ENCODE results near the gene LINC01488.

LINC01488 gene

DNA sequence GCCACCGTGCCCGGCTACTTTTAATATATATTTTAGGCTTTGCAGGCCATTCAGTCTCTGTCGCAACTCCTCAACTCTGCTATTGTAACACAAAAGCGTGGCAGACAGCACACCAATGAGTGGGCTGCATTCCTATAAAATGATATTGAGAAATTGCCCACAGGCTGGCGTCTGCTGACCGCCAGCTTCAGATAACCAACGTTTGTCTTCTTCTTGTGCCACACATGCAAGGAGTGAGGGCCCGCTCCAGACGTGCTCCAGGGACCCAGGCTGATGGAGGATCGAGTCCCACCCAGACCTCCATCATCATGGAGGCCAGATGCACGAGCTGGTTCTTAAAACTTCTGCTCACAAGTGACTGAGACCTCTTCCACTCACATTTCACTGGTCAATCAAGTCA is 35.4 kb upstream of the LINC01488 start:
- DNase-seq, result no peak

DNA sequence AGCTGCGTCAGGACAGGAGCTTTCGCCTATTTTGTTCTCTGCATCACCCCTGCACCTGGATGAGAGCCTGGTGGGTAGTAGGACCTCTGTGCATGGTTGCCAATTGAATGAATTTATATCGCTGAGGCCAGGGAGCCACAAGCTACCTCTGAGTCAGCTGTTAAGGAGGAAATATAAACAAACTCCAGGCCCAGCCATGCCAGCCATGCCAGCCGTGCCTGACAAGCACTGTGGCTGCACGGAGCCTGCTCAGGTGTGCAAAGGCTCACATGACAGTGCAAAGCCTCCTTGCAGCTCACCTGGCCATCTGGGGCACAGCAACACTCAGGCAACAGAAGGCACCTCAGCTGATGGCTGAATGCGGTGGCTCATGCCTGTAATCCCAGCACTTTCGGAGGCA is 33.7 kb upstream of the LINC01488 start:
- DNase-seq, result no peak

DNA sequence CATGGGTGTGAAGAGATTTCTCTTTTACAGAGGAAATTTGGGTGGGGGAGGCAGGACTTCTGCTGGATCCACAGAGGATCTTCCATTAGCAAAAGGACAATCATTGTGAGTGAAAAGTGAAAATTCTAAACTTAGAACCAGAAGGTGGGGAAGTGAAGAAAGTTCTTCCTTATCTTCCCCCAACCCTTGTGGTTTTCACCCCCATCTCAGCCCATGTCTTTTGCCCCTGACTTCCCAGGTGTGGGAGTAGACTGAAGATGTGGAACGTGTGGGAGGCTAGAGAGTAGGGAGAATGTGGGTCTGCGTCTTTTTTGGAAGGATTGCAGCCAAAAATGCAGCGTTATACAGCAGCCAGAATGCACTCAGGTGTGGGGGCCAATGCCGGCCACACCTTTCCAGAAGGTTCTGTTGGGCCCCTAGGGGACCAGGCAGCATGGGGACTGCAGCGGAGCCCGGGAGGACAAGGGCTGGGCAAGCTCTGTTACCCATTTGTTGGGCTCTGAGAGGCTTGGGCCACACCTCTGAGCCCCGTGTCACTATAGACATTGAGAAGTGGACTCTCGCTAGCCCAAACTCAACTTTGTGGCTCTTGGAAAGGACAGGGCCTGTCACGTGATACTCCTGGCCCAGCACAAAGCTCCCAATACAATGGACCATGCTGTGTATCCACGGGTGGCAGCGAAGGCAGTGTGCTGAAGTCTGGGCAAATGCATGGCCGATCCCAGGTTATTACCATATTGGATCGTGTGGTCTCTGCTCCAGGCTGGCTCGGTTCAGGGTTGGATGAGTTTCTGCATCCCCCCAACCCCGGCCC is 32.8 kb upstream of the LINC01488 start:
- no peak for DNase-seq

DNA sequence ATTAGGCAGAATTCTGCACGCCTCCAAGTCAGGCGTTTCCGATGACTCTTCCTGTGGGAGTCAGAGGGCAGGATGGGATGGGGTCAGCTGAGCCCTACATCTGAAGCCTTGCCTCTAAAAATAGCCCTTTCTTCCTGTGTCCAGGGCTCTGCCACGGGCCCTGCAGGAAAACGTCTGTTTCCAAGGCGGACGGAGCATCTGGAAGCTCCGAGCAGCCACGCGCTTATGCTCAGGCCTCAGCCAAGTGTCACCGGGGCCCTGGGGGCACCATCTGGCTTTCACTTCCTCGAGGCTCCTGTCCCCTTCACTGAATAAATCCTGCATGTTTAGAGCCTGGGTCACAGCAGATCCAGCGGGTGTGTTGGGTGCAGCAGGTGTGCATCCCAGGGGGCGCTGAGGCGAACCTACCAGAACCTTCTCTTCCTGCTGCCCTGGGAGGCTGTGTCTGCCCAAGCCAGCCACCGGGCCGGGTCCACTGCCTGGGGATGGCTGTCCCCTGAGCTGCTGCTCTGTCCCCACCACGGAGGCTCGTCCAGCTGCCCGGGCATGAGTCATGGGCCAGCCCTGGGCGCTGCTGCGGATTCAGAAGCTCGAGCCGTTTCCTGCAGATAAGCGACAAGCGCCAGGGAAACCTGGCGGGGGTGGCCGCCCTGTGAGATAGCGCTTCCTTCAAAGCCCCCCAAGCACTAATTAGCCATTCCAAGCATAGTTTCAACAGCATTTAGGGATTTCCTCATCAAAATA is 32.0 kb upstream of the LINC01488 start:
- no peak for DNase-seq

DNA sequence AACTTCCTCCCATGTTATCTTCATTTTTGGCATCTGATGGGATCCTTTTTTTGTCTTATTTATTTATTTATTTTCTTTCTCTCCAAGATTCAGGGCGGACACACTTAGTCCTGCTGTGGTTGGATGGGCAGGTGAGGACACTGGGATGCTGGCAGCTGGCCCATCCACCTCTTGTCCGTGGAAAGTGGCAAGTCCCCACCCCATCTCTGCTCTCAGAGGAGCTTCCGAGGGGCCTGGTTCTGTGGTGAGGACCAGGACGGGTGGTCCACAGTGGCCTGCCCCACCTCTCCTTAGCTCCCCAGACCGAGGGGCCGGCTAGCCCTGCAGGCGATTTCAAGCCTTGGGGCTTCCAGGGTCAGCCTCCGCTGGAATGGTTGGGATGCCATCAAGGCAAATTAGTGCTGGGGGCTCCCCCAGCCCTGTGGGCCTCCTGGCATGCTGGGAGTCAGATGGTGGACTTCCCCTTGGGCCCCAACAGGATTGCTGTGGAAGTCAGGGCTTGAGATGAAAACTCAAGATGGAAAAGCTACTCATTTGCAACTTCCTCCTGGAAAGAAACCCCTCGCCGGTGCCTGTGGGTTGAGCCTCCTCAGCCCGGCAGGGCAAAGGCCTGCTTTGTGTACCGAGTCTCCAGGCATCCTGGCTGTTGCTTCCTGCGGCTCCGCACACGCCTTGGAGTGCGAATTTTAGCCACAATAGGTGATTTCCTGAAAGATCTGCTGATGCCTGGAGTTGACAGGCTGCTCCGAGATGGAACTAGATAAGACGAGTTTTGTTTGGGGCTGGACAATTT is 31.2 kb upstream of the LINC01488 start:
- DNase-seq, result no peak

DNA sequence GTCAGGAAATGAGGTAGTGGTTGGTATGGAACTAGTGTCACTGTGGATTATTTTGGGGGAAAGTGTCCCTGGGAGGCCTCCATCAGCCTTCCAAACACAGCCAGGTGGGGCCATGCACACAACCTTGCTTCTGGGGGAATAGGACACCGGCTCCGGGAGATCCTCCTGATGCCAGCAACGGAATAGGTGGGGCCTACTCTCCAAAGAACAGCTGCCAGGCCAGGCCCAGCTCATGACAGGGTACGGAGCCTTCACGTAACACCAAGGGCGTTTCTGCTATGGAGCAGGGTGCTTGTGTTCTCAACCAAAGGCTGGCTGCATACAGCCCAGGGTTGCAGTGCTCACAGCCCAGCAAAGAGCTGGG is 30.6 kb upstream of the LINC01488 start:
- DNase-seq, result no peak

DNA sequence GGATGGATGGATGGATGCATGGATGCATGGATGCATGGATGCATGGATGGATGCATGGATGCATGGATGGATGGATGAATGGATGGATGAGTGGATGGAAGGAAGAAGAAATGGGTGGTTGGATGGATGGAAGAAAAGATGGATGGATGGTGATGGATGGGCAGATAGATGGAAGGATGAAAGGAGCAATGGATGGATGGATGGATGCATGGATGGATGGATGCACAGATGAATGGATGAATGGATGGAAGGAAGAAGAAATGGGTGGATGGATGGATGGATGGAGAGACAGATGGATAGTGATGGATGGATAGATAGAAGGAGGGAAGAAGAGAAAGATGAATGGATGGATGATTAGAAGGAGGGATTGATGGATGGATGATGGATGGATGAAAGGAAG is 30.2 kb upstream of the LINC01488 start:
- no peak for DNase-seq

DNA sequence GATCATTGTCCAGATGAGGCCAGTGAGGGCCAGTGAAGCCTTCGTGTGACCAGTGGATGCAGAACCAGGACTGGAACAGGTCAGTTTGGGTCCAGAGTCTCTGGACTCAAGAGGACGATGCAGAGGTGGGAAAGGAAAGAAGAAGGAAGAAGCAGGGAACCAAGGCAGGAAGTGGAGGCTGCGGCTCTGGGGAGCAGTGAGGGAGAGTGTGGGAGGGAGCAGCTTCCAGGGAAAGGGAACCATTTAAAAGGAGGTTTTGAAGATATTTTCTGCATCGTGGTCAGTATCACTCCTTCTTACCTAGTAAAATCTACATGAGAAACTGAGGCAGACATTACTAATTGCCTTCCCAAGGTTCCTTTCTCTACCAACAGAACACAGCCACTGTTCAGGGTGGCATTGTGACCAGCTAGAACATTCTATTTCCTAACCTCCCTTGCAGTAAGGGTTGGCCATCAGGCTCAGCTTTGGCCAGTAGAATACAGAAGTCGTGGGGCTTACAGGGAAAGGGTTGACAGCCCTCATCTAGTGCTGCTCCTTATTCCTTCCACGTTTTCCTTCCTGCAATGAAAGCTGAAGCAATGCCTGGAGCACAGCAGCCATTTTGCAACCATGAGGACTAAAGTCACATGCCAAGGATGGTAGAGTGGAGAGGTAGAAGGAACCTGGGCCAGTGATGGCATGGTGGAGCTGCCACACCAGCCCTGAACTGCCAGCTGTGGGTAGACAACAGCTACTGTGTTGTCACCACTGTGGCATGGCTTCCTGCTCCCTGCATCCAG is 29.1 kb upstream of the LINC01488 start:
- DNase-seq, result no peak

DNA sequence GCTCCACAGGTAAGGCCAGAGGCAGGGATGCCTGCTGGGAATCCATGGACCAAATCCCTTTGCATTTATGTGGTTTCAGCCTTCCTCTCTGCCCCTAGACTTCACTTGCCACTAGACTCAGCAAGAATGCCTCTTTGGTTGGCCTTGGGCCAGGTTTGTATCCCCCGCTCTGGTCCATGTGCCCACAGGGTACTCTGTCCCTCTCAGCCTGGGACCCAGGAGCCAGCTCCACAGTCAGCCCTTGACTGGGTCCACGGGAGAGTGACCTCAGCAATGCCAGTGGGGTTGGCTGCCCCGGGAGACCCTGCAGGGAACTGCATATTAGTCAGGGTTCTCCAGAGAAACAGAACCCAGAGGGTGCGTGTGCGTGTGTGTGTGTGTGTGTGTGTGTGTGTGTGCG is 28.3 kb upstream of the LINC01488 start:
- DNase-seq, result no peak

DNA sequence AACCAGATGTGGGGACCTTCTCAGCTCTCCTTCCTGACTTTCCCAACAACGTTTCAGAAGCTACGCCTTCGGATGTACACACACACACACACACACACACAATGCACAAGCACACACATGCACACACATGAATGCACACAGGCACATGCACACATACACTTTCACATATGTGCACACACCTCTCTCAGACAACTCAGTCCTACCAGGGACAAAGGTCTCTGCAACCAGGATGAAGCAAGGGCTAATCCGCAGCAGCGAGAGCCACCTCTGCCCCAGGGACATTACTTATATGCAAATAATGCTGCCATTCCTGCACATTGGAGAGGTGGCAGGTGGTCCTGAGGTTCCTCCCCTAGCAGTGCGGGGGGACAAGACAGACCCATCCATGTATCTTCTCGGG is 27.4 kb upstream of the LINC01488 start:
- DNase-seq, result no peak

DNA sequence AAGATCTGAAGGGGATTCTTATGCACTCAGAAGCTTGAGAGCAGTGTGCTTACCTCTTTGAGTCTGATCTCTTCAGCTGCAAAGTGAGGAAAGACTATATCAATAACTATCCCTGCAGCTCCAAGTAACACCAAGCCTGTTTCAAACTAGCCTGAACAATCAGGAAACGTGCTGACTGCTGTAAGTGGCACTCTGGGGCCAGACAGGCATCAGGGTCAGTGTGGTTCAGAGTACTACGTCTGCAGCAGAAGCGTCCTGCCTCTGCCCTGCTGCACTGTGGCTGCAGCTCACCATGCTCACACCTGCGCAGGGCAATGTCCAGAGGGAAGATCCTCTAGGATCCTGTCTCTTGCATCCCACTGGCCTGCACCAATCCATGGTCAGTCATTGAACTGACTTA is 25.5 kb upstream of the LINC01488 start:
- DNase-seq, result no peak

DNA sequence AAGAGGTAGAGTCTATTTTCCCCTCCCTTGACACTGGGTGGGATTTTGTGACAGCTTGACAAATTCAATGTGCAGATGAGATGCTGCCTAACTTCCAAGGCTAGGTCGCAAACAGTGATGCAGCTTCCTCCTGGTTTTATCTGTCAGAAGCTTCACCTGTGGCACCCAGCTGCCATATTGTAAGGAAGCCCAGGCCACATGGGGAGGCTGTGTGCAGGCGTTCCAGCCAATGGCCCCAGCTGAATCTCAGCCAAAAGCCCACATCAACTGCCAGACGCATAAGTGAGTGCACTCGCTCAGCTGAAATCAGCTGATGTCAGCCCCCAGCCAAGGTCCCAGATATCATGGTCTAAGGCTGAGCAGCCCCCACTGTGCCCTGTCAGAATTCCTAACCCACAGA is 24.8 kb upstream of the LINC01488 start:
- no peak for DNase-seq

DNA sequence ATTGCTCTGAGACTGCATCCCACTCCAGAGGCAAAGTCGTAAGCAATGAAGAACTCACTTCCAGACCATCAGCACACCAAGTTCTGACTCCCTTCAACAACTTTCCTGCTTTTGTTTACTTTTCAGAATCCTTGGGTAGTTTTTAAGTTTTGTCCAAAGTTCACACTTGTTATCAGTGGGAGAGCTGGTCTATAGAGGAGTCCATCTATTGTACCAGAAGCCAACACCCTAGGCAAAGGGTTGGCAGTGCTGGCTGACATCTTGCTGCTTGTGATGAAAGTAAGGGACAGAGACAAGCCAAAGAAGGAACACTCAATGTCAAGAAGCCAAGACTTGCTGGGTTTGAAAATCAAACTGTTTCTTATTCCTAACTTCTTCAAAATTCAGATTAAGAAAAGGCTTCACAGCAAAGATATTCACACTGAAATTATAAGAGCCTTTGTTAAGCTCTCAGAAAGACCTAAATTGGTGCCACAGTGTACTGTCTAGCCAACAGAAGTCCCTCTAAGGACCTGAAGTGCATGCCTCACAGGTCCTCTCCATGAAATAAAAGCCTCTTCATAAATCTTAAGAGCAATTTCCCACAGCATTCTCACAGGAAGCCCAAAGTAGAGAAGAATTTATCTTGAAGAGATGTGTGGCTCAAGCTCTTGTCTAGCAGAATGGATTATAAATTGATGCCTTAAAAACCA is 21.5 kb upstream of the LINC01488 start:
- no peak for DNase-seq

DNA sequence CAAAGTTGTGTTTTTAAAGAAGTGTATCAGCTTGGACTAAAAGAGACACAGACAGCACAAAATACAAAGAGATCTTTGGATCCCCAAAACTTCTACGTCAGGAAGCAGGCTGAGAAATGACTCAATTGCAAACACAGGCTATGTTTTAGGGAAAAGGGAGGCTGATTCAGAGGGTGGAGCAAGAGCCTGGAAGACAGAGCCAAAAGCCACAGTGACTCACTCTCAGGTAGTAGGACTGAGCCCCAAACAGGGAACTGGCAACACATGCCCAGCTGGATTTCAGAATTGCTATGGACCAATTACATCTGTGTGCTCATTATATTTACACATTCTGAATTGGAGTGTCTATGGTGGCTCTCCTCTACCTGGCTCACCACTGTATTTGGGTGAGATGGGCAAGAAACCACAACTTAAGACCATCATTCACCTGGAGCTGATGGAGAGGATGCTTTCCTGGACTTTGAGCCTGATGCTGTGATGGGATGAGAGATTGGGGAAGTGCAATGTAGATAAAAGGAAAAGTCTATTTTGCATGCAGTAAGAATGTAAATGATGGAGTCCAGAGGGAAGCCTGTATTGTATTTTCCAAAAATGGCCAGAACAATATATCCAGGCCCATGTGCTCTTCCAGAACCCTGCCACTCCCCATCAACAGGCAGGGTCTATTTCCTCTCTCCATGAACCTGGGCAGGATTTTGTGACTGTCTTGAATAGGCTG is 20.8 kb upstream of the LINC01488 start:
- no peak for DNase-seq

DNA sequence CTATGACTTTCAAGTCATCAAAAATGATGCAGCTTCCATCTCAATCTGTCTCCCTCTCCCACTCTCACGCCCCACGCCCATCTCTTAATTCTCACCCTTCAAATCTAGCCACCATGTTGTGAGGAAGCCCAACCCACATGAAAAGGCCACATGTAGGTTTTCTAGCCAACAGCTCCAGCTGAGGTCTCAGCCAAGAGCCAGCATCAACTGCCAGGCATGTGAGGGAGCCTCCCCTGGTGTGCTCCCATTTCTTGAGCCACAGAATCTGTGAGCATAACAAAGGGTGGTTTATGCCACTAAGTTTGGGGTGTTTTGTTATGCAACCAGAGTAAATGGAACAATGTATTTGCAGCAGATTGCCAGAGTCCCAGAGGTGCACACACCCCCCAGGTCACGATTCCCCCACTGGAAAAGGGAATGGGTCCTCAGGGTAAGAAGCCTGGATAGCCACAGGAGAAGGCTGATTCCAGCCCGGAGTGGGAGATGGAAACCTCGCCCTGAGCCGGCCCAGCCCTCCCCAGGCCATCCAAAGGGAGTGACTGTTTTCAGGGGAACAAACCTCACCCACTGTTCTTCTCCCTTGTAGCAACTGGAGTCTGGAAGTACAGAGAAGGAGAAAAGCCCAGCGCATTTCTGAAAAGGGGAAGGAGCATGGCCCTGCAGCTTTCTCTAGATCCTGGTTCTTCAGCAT is 20.0 kb upstream of the LINC01488 start:
- DNase-seq, result no peak

DNA sequence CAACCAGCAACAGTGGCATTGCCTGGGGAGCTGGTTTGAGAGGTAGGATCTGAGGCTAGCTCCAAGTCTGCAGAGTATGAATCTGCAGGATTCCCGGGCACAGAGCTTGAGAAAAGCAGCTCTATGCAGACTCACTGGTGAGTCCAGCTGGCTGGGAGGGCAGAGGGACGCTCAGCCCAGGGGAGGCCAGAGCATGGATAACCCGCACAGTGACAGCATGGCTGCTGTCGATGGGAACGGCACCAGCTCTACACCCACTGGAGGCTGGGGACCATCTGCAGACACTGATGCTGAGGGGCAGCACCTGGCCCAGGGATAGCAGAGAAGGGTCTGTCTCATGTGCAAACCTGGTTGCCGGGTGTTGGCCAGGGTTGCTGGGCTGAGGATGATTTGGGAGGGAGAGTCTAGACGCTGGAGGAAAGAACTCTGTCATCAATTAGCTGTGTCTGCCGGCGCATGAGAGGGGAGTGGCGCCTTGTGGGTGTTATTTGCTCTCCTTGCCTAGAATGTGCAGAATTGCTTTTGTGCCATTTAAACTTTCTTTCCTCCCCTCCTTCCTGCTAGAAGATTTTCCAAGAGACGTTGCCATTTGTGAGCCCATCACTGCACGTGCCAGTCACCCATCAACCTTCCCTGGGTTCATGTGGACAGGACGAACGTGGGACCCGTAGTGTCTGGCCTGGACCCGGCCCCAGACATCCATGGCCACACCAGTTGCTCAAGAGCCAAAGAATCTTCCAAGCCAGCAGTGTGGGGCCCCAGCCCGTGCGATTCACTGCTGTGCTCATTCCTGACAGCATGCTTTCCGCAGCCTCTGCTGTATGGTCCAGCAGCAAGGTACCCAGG is 19.1 kb upstream of the LINC01488 start:
- no peak for DNase-seq

DNA sequence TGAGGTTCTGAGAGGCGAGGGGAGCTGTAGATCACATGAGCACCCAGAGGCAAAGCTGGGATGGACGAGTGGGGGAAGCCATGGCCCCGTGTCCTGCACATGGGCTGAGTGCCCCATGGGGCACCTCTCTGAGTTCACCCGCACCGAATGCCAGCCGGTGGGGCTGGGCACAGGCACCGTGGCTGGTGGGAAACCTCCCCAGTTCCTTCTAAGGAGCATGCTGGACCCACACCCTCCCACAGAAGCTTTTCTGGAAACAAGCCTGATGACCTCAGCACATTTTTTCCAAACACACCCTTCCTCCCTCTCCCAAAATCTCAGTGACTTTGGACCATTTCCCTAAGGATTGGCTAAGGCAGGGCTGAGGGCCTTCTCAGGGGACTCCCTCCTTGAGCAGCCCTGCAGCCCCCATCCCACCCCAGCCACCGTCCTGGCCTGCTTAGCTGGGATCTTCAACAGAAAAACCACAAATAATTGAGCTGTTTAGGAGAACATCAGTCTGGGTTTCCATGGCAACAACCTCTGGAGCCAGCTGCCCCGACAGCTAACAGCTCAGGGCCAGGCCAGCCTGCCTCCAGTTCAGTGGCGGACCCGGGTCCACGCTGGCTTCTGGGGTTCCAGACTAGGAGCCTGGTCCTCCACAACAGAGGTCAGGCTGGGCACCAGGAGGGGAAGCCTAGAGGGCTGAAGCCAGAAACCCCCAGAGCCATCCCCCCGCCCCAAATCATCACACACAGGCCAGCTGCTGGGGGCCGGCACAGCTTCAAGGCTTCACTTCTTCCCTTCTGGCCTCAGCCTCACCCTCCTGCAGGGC is 18.1 kb upstream of the LINC01488 start:
- no peak for DNase-seq

DNA sequence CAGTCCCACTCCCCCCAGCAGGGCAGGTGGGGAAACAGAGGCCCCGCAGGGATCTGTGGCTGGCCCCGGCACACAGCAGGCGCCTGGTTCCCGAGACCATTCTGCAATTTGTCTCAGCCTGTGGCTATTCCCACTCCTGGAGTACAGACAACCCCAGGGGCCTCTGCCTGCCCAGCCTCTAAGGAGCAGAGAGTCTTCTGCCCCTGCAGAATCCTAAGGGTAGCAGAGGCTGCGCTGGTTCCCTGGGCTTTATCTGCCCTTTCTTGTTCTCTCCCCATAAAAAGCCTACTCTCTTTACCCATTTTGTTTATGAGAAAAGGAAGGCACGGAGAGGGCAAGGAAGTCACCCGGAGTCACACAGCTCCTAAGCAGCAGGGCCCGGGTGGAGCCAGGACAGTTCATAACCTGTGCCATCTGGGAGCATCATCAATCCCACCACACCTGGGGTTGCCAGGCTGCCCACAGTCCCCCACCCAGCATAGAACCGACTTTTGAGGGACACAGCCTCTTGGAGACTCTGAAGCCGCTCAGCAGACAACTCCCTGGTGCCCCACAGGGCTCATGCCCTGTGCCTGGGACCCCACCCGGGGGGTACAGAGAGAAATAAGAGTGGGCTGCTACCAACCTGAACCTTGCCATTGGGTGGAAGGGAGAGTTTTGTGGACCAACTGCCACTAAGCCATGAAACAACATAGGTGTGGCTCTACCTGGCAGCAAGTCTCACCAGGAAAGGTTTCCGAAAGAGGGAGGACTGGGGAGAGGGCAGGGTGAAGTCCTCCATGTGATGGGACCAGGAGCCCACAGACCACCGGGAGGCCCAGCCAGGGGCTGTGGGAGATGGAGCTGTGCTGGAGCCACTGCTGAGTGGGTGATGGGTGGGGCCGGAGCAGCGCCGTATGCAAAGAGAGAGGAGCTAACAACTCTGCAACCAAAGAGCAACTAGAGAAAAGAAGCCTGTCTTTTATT is 17.2 kb upstream of the LINC01488 start:
- no peak for DNase-seq

Measured in CD4-positive, alpha-beta T cell treated with Interleukin-21 for 1 hour (primary cell).